Heart right ventricle (tissue), 16 donors: ENCODE measurements around the gene ADCY7. TPM values are rescaled to one million over a fixed set of nuclear protein-coding genes. Genes with fewer than 3 reads are reported as not detected.

Experiments
- ATAC-seq, 8 donors: fragments of 200-7000 bp; cut with Tn5 transposase; one replicate each; pipeline ENCODE4 v1.9.1; 2020; ENCODE audit warnings: mild to moderate bottlenecking in 8 of 8, moderate library complexity in 8 of 8, moderate number of reproducible peaks in 1 of 8
- DNase-seq, 2 donors: peaks; one replicate each; pipeline ENCODE4 v3.0.0-alpha.2; 2020
- H3K27ac ChIP-seq, 10 donors: fragments of 200-600 bp; sonication (generic) in 2 of 10; one replicate each; pipeline versions ENCODE4 v1.5.0 to v1.8.0; 2020 to 2022; ENCODE audit warnings: mild to moderate bottlenecking in 3 of 10
- H3K27me3 ChIP-seq, 7 donors: fragments of 200-600 bp; one replicate each; pipeline ENCODE4 v1.8.0; 2021 to 2022; ENCODE audit warnings: mild to moderate bottlenecking in 2 of 7
- H3K36me3 ChIP-seq, 9 donors: fragments of 200-600 bp; sonication (generic) in 1 of 9; one replicate each; pipeline versions ENCODE4 v1.5.0 to v1.8.0; 2020 to 2022; ENCODE audit warnings: mild to moderate bottlenecking in 2 of 9
- H3K4me1 ChIP-seq, 9 donors: fragments of 200-600 bp; sonication (generic) in 1 of 9; one replicate each; pipeline versions ENCODE4 v1.5.0 to v1.8.0; 2020 to 2022; ENCODE audit warnings: mild to moderate bottlenecking in 4 of 9
- H3K4me3 ChIP-seq, 10 donors: fragments of 200-600 bp; sonication (generic) in 2 of 10; one replicate each; pipeline versions ENCODE4 v1.5.0 to v1.8.0; 2020 to 2022; ENCODE audit warnings: mild to moderate bottlenecking in 7 of 10, moderate library complexity in 2 of 10
- H3K9me3 ChIP-seq, 11 donors: fragments of 200-600 bp in 10 of 11; sonication (generic) in 2 of 11; one replicate each; pipeline versions ENCODE4 v1.5.0 to v1.8.0; 2013 to 2022; ENCODE audit warnings: mild to moderate bottlenecking in 2 of 11, control low read depth in 1 of 11, moderate library complexity in 1 of 11
- WGBS, 2 donors: extraction: QIAGEN DNeasy Blood & Tissue Kit; methylation state at CpG; one replicate each; pipeline ENCODE4 v1.1.7; 2013; ENCODE audit warnings: inconsistent platforms in 1 of 2; 5-methylcytosine and 5-hydroxymethylcytosine counted together
- intact Hi-C, 10 donors: fragments of 100-400 bp; cut with DNase I; formaldehyde crosslinking; loops; one replicate each; pipeline versions ENCODE4 v1.11.1 to v1.14.2; 2022
- polyA plus RNA-seq, 2 donors: library from polyadenylated mRNA; stranded (reverse); fragments of 200-250 nt; gene quantifications; one replicate each; pipeline ENCODE4 v1.2.3, GENCODE V29; 2013
- total RNA-seq, 10 donors: library from RNA; stranded (reverse); fragmentation: NEBNext Ultra II Directional in 3 of 10; extraction: Animal tissue kit (Norgen Biotek cat#: 25700) in 3 of 10; gene quantifications; one replicate each; pipeline versions ENCODE4 v1.2.1 to v1.2.4, GENCODE V29; 2021 to 2023
- TF ChIP-seq, protein P1 (sequence below), 9 donors: fragments of 200-600 bp; sonication (generic) in 2 of 9; IDR thresholded peaks; one replicate each; pipeline versions ENCODE4 v1.5.0 to v1.8.0; 2021 to 2022; ENCODE audit warnings: antibody characterized with exemption in 9 of 9, mild to moderate bottlenecking in 5 of 9, moderate library complexity in 1 of 9
- donor health status: Arrhythmogenic right ventricular cardiomyopathy.
- donor health status: ischemic (EF 13 %, LVEDD 7.1; RV severe dilation, severe dysfunction).
- donor health status: healthy with polysubstance abuse.
- donor health status: DM: no; HTN: yes; CAD: no.
- donor health status: DM: no; HTN: no; CAD: no.
- donor health status: ischemic (EF 25% LVEDD 6.9; RV normal size, moderate dysfunction).
- donor health status: ischemic (EF 25% LVEDD 5.7; RV mildly dilated, moderate dysfunction).
- donor health status: healthy.
- donor health status: DM: yes; HTN: yes; CAD: no.
- donor health status: Ischemic cardiomyopathy.
- donor health status: ischemic (EF 35%, LVEDD 5.7; RV mildly dilated, moderate dysfunction).
- donor health status: nonischemic (EF 11% LVEDD 7.7; RV severe dilation, severe dysfunction).
- donor health status: DM: yes; HTN: yes; CAD: no.
- donor health status: PGD.
- donor health status: ischemic (EF 29% LVEDD 5.4; RV normal size, mild dysfunction).
- donor health status: nonischemic (EF 23%, LVEDD 6.1; RV moderate dilation, normal function).

ADCY7 gene
- total and polyA plus RNA-seq, 12 donors: 2.2 to 25.5 (median 4.7) TPM

DNA sequence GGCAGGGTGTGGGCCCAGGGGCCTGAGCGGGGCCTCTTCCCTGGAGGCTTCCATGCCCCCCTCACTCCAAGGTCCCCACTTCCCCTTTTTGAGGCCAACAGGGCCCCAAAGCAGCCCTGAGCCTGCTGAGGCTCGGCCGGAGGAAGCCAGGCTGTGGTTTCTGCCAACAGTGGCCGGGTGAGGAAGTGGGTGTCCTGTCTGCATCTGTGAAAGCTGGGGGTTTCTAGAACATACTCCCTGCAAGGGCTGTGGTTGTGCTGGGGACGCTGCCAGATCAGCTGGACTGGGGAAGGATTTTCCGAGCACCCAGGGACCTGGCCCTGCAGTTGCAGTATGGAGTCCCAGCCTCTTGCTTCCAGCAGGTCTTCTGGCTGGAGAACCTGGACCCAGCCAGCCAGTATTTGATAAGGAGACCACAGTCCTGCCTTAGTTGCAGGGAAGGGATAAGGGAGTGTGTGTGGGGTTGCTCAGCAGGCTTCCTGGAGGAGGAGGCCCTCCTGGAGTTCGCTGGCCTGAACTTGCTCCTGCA lies 15.7 kb downstream of the ADCY7 start:
- TF ChIP-seq, protein P1, sequence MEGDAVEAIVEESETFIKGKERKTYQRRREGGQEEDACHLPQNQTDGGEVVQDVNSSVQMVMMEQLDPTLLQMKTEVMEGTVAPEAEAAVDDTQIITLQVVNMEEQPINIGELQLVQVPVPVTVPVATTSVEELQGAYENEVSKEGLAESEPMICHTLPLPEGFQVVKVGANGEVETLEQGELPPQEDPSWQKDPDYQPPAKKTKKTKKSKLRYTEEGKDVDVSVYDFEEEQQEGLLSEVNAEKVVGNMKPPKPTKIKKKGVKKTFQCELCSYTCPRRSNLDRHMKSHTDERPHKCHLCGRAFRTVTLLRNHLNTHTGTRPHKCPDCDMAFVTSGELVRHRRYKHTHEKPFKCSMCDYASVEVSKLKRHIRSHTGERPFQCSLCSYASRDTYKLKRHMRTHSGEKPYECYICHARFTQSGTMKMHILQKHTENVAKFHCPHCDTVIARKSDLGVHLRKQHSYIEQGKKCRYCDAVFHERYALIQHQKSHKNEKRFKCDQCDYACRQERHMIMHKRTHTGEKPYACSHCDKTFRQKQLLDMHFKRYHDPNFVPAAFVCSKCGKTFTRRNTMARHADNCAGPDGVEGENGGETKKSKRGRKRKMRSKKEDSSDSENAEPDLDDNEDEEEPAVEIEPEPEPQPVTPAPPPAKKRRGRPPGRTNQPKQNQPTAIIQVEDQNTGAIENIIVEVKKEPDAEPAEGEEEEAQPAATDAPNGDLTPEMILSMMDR (IDR thresholded peaks at IDR 0.05): no peak
- peaks cover 0 to 17% (median 0%) of the 10 kb centered on the region in 11 donors for H3K9me3 ChIP-seq
- H3K27me3 ChIP-seq: peaks cover 0 to 9% (median 0%) of the 10 kb centered on the region in 7 donors
- H3K4me1 ChIP-seq: peaks cover 0 to 88% (median 25%) of the 10 kb centered on the region in 9 donors
- peak; percentile 61 to 72 for DNase-seq
- peaks cover 0 to 7% (median 0%) of the 10 kb centered on the region in 9 donors for H3K36me3 ChIP-seq
- peak overlapping the region in 7 of 10 donors; percentile 3 to 87 (median 41) for H3K27ac ChIP-seq
- peak; percentile 56 to 85 (median 78) for ATAC-seq
- WGBS, 2 donors: 42 to 57% methylated on average over 7 of the region's 7 CpGs
- H3K4me3 ChIP-seq: peak overlapping the region in 4 of 10 donors; percentile 5 to 36 (median 14)
- intact Hi-C loops: no loop called here

DNA sequence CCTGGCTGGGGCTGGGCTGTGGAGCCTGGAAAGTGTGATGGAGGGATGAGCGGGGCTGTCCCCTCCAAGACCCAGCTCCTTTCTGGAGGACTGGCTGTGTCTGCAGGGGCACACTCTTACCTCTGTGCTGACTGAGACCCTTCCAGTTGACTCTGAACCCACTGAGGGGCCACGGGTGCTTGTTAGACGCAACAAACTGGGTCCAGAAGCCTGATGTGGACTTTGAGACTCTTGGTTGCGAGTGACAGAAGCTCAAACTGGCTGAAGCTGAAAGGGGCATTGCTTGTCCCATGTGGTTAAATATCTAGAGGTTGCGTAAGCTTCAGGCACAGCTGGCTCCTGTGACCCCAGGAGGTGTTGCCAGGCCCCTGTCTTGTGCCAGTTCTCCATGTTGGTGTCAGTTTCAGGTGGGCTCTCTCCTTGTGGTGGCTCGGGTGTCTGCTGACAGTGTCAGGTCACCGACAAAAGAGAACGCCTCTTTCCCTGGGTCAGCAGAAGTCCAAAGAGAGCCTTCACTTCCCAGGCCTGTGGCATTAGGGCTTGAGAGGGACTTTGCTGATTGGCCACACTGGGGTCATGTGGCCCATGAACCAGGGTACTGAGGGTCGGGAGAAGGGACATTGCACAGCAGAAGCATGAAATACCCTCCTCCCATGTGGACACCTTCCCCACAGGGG lies 16.7 kb downstream of the ADCY7 start:
- Histone ChIP-seq H3K27me3 (peaks cover 0 to 9% (median 0%) of the 10 kb centered on the region in 7 donors), H3K4me3 (peak overlapping the region in 1 of 10 donors; percentile 36), H3K4me1 (peaks cover 0 to 78% (median 25%) of the 10 kb centered on the region in 9 donors), H3K9me3 (peaks cover 0 to 18% (median 0%) of the 10 kb centered on the region in 11 donors), H3K36me3 (peaks cover 0 to 16% (median 0%) of the 10 kb centered on the region in 9 donors), H3K27ac (peak overlapping the region in 1 of 10 donors; percentile 87)
- TF ChIP-seq, protein P1 (IDR thresholded peaks at IDR 0.05): no peak
- ATAC-seq: no peak
- intact Hi-C loops: no loop called here
- DNase-seq: peak in 1 of 2 donors; percentile 4
- WGBS, 2 donors: 86 to 88% methylated on average over 9 of the region's 9 CpGs

DNA sequence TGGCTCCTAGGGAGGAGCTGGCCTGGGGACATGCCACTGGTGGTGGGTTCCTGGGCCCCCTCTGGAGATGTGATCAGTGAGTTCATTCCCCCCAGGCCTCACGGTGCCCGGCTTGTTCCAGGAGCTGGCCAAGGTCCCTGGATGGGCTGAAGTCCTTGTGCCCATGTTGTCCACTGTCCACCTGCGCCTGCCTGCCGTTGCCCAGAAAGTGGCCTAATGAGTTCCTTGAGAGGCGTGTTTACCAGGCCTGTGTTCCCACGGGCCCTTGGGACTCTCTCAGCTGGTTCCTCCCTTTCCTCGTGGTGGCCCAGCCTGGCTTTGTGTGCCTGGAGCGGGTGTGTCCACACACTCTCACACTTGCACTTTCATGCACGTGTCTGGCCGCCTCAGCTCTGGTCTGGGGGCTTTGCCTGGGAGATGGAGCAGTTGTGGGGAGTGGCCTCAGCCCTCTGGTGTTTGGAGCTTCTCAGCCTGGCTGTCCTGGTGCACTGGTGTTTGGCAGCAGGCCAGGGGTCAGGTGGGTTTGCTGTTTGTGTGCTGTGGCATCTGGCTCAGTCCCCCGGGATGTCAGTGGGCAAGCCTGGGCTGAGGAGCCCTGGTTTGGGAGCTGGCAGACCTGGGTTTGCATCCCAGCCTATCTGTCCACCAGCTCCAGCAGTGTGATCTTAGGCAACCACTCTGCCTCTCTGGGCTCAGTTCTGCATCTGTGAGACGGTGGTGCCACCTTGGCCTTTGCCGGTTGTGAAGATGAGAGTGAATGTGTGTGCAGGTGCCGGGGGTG lies 18.0 kb downstream of the ADCY7 start:
- H3K4me1 ChIP-seq: peaks cover 0 to 65% (median 25%) of the 10 kb centered on the region in 9 donors
- peak in 5 of 8 donors; percentile 24 to 47 (median 27) for ATAC-seq
- H3K27ac ChIP-seq: peak overlapping the region in 1 of 10 donors; percentile 87

More for the DNA sequence above, 18.0 kb downstream of the ADCY7 start:
- Histone ChIP-seq H3K4me3 (no peak overlapping the region), H3K27me3 (peaks cover 0 to 9% (median 0%) of the 10 kb centered on the region in 7 donors), H3K9me3 (peaks cover 0 to 15% (median 0%) of the 10 kb centered on the region in 11 donors), H3K36me3 (peaks cover 0 to 28% (median 0%) of the 10 kb centered on the region in 9 donors)
- TF ChIP-seq, protein P1 (IDR thresholded peaks at IDR 0.05): no peak
- intact Hi-C loops: no loop called here
- DNase-seq: peak in 1 of 2 donors; percentile 34
- WGBS, 2 donors: 54 to 65% methylated on average over 14 of the region's 14 CpGs
